Measurements from ENCODE around the gene PCDHGC4. TPM values are rescaled to one million over a fixed set of nuclear protein-coding genes. Genes with fewer than 3 reads are reported as not detected.

Gene PCDHGC4
- 1 to 10 TPM in 1 of 4 donors, under 1 TPM in 3; 0.36 to 1.2 (median 0.65) TPM for total RNA-seq
- under 1 TPM in 2 of 3 donors, not detected in 1; 0.06 to 0.18 TPM for polyA plus RNA-seq
- long read RNA-seq, donor 1: 0 reads
- long read RNA-seq, donor 2: 0 reads

DNA sequence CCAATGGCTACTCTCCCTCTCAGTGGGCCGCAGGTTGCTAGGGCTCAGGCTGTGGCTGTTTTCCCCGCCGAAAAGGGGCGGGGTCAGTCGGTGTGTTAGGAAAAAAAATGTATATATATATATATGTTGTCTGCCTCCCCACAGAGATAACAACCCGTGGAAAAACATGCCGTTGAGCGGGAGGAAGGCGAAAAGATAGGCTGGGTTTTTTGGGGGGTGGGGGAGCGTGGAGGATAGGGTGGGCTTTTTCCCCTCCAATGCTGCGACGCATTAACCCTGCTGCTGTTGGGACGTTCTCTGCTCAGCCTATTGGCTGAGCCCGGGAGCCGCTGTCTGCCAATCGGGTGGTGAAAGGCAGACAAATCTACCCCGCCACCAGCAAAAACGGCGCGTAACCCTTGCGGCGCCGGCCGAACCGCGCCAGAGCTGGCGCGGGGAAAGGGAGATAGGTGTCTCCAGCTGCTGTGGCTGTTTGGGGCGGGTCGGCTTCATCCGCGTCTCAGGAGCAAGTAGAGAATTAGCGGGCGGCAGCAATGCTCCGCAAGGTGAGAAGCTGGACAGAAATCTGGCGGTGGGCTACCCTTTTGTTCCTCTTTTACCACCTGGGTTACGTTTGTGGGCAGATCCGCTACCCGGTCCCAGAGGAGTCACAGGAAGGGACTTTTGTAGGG, at the start of gene PCDHGC4:
Gene PCDHGC4 (plus strand): TSS at position 390 of the 671 bp plus-strand sequence. CDS start 144 bp downstream, at position 534.
- H3K27me3 ChIP-seq (ENCODE audit: insufficient read depth in 3 of 3, low read length in 2 of 3): peaks cover 0 to 12% (median 3%) of the 10 kb centered on the region in 3 donors
- ATAC-seq (peak in 3 of 4 donors; percentile 4 to 49 (median 23)), DNase-seq (peak in 1 of 2 donors; percentile 48)
- no peak within 1 kb of the TSS for H3K27ac ChIP-seq
- WGBS, 3 donors: 12 to 22% (median 13%) methylated on average over 39 of the region's 39 CpGs
- peaks cover 0 to 4% of the 10 kb centered on the region in 2 donors for H3K36me3 ChIP-seq (ENCODE audit: insufficient read depth in 1 of 2, low read depth in 1 of 2)
- TF ChIP-seq, protein P1, sequence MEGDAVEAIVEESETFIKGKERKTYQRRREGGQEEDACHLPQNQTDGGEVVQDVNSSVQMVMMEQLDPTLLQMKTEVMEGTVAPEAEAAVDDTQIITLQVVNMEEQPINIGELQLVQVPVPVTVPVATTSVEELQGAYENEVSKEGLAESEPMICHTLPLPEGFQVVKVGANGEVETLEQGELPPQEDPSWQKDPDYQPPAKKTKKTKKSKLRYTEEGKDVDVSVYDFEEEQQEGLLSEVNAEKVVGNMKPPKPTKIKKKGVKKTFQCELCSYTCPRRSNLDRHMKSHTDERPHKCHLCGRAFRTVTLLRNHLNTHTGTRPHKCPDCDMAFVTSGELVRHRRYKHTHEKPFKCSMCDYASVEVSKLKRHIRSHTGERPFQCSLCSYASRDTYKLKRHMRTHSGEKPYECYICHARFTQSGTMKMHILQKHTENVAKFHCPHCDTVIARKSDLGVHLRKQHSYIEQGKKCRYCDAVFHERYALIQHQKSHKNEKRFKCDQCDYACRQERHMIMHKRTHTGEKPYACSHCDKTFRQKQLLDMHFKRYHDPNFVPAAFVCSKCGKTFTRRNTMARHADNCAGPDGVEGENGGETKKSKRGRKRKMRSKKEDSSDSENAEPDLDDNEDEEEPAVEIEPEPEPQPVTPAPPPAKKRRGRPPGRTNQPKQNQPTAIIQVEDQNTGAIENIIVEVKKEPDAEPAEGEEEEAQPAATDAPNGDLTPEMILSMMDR (IDR thresholded peaks at IDR 0.05): no peak
- H3K9me3 ChIP-seq: no peaks in the 10 kb centered on the region
- peaks cover 17% of the 10 kb centered on the region for H3K4me1 ChIP-seq
- H3K4me3 ChIP-seq: peak within 1 kb of the TSS; percentile 57
- intact Hi-C loops (cut with DNase I): no loop called here

DNA sequence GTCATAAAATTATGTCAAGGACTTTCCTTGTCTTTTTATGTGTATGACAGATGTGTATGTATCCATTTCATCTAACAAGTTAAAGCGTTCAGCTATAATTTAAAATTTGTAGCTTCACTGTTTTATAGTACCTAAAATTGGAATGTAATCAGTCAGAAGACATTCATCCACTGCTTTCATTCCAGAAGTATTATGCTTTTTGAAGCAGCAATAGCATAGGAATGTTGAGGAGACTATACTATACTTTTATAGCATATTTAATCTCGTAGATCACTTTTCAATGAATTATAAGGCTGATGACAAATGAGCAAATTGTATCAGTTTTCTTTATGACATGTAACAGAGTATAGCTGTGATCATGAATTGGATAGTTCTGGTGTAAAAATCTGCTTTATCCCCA, 47.6 kb upstream of the PCDHGC4 start:
- Histone ChIP-seq H3K27me3 (ENCODE audit: insufficient read depth in 3 of 3, low read length in 2 of 3) (peaks cover 0 to 5% (median 1%) of the 10 kb centered on the region in 3 donors), H3K4me1 (no peaks in the 10 kb centered on the region), H3K9me3 (peaks cover 1% of the 10 kb centered on the region), H3K4me3 (no peak overlapping the region), H3K36me3 (ENCODE audit: insufficient read depth in 1 of 2, low read depth in 1 of 2) (no peaks in the 10 kb centered on the region), H3K27ac (no peak overlapping the region)
- no peak for ATAC-seq
- WGBS, 3 donors: 87 to 96% (median 95%) methylated on average over 2 of the region's 2 CpGs
- DNase-seq: no peak
- intact Hi-C loops (cut with DNase I): no loop called here
- TF ChIP-seq, protein P1 (IDR thresholded peaks at IDR 0.05): no peak

DNA sequence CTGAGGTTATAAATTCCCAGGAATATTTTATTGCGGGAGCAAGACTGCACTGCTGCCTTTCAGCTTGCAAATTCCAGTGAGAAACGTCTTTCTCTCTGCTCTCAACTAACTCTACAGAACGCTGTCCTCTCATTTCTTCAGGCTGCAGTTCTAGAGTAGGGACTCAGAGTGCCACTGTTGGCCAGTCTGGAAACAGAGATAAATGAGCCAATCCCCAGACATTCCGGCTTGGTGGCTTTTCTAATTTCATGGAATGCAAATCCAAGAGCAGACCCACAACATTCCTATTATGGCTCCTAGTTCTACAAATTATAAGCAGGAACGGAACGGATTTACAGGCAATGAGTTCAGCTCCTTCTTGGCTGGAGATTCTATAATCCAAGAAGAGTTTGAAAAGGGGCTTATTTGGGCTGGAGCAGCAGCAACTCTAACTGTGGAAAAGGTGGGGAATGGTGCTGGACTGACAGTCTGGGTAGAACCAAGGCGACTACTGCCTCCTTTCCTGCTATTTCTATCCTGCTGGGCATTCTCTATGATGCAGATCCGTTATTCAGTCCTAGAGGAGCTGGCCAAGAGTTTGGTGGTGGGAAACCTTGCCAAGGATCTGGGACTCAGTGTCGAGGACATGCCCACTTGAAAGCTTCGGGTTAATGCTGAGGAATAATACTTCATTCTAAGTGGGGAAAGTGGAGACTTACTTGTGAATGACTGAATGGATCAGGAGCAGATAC, 45.3 kb upstream of the PCDHGC4 start:
- ATAC-seq: peak in 2 of 4 donors; percentile 35

DNA sequence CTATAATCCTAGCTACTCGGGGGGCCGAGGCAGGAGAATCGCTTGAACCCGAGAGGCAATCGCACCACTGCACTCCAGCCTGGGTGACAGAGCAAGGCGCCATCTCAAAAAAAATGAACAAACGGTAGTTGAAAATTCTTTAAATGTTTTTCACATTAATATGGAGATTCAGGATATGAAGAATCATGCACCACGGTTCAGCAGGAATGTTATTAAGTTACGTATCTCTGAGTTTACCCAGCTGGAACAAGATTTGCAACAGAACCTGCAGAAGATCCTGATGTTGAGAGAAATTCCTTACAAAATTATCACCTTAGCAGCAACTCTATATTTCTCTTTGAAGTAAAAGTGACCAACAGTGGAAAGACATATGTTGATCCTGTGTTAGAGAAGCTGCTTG, 44.5 kb upstream of the PCDHGC4 start:
- DNase-seq (no peak), ATAC-seq (no peak)
- intact Hi-C loops (cut with DNase I): no loop called here
- Histone ChIP-seq H3K36me3 (ENCODE audit: insufficient read depth in 1 of 2, low read depth in 1 of 2) (no peaks in the 10 kb centered on the region), H3K9me3 (no peaks in the 10 kb centered on the region), H3K27me3 (ENCODE audit: insufficient read depth in 3 of 3, low read length in 2 of 3) (no peaks in the 10 kb centered on the region), H3K27ac (no peak overlapping the region), H3K4me1 (no peaks in the 10 kb centered on the region), H3K4me3 (no peak overlapping the region)
- WGBS, 3 donors: 94 to 96% (median 95%) methylated on average over 9 of the region's 9 CpGs
- TF ChIP-seq, protein P1 (IDR thresholded peaks at IDR 0.05): no peak

More for the DNA sequence above, 45.3 kb upstream of the PCDHGC4 start:
- H3K36me3 ChIP-seq (ENCODE audit: insufficient read depth in 1 of 2, low read depth in 1 of 2): no peaks in the 10 kb centered on the region
- TF ChIP-seq, protein P1 (IDR thresholded peaks at IDR 0.05): no peak
- no peaks in the 10 kb centered on the region for H3K4me1 ChIP-seq
- no peak overlapping the region for H3K27ac ChIP-seq
- 60 to 74% (median 67%) methylated on average over 10 of the region's 10 CpGs for WGBS, 3 donors
- H3K9me3 ChIP-seq: no peaks in the 10 kb centered on the region
- DNase-seq: no peak
- intact Hi-C loops (cut with DNase I): no loop called here
- no peak overlapping the region for H3K4me3 ChIP-seq
- no peaks in the 10 kb centered on the region for H3K27me3 ChIP-seq (ENCODE audit: insufficient read depth in 3 of 3, low read length in 2 of 3)

All from psoas muscle (tissue), 8 donors.